ENCODE results near the gene NONO. TPM values are rescaled to one million over a fixed set of nuclear protein-coding genes. Genes with fewer than 3 reads are reported as not detected.

The NONO gene
- polyA plus RNA-seq, 1 donor from 2014 or later, result 444 TPM

DNA sequence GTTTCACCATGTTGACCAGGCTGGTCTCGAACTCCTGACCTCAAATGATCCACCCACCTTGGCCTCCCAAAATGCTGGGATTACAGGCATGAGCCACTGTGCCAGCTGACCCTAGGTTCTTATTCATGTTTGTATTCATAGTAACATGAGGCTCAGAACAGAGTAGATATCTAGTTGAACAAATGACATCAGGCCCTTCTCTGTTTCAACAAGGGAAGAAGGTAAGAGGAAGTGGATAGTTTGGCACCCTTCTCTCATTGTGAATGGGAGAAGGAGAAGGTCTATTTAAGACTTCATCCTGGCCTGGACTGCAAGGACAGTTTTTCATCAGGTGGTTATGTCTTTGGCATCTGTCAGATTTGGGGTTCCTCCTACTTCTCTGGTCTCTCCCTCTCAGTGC is 46.6 kb upstream of the NONO start:
- Histone ChIP-seq H2AFZ (ENCODE audit: low read depth, low read length) (no peak overlapping the region), H3F3A (ENCODE audit: insufficient read depth, low read length, poor library complexity, severe bottlenecking) (no peaks in the 10 kb centered on the region), H4K20me1 (ENCODE audit: insufficient read depth) (no peaks in the 10 kb centered on the region), H3K27ac (ENCODE audit: low read length) (no peak overlapping the region), H3K27me3 (ENCODE audit: insufficient read depth, low read depth, low read length) (no peaks in the 10 kb centered on the region), H3K9me2 (ENCODE audit: insufficient read depth, low read length) (no peaks in the 10 kb centered on the region), H3K9me3 (ENCODE audit: low read length) (no peaks in the 10 kb centered on the region), H3K9ac (ENCODE audit: low read length) (no peak overlapping the region), H3K4me3 (ENCODE audit: low read length) (no peak overlapping the region), H3K36me3 (ENCODE audit: insufficient read depth, low read length) (no peaks in the 10 kb centered on the region), H3K79me2 (replicated peaks; ENCODE audit: insufficient read depth, low read length) (no peaks in the 10 kb centered on the region), H3K4me2 (ENCODE audit: low read length) (no peak overlapping the region)
- TF ChIP-seq, protein P1, sequence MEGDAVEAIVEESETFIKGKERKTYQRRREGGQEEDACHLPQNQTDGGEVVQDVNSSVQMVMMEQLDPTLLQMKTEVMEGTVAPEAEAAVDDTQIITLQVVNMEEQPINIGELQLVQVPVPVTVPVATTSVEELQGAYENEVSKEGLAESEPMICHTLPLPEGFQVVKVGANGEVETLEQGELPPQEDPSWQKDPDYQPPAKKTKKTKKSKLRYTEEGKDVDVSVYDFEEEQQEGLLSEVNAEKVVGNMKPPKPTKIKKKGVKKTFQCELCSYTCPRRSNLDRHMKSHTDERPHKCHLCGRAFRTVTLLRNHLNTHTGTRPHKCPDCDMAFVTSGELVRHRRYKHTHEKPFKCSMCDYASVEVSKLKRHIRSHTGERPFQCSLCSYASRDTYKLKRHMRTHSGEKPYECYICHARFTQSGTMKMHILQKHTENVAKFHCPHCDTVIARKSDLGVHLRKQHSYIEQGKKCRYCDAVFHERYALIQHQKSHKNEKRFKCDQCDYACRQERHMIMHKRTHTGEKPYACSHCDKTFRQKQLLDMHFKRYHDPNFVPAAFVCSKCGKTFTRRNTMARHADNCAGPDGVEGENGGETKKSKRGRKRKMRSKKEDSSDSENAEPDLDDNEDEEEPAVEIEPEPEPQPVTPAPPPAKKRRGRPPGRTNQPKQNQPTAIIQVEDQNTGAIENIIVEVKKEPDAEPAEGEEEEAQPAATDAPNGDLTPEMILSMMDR (IDR thresholded peaks at IDR 0.05; ENCODE audit: poor library complexity, severe bottlenecking), result no peak
- no peak for TF ChIP-seq SMC3 (conservative IDR thresholded peaks at IDR 0.05; ENCODE audit: poor library complexity)
- no peak for TF ChIP-seq RAD21 (conservative IDR thresholded peaks at IDR 0.05)

DNA sequence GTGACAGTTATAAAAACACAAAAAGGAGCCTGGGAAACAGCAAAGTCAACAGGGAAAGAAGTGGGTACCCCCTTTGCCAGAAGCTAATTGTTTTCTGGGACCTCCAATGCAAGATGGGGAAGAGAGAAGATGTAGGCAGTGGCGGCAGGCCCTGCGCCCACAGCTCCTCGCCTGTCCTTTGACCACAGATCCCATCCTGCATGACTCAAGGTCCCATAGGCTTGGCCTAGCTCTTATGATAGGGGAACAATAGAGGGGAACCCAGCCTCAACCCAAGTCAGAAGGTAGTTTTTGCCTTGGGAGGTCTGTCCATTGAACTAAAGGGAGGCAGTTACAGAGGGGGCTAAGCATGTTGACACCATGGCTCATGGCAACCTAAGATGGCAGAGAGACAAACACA is 43.7 kb upstream of the NONO start:
- no peaks in the 10 kb centered on the region for H3K36me3 ChIP-seq (ENCODE audit: insufficient read depth, low read length)
- no peaks in the 10 kb centered on the region for H3K9me2 ChIP-seq (ENCODE audit: insufficient read depth, low read length)
- H2AFZ ChIP-seq (ENCODE audit: low read depth, low read length), result no peak overlapping the region
- H3K4me2 ChIP-seq (ENCODE audit: low read length), result no peak overlapping the region
- H3K27ac ChIP-seq (ENCODE audit: low read length), result no peak overlapping the region
- no peaks in the 10 kb centered on the region for H3K9me3 ChIP-seq (ENCODE audit: low read length)
- no peaks in the 10 kb centered on the region for H3F3A ChIP-seq (ENCODE audit: insufficient read depth, low read length, poor library complexity, severe bottlenecking)
- no peaks in the 10 kb centered on the region for H3K79me2 ChIP-seq (replicated peaks; ENCODE audit: insufficient read depth, low read length)
- no peaks in the 10 kb centered on the region for H3K27me3 ChIP-seq (ENCODE audit: insufficient read depth, low read depth, low read length)
- no peak overlapping the region for H3K4me3 ChIP-seq (ENCODE audit: low read length)
- TF ChIP-seq EZH2 (IDR thresholded peaks at IDR 0.05; ENCODE audit: borderline replicate concordance, insufficient read depth, low read length, poor library complexity, severe bottlenecking), result no peak
- TF ChIP-seq POLR2AphosphoS5 (IDR thresholded peaks at IDR 0.05), result no peak
- no peak for TF ChIP-seq MXI1 (conservative IDR thresholded peaks at IDR 0.05; ENCODE audit: poor library complexity, severe bottlenecking)
- TF ChIP-seq TAF1 (IDR thresholded peaks at IDR 0.05; ENCODE audit: low read depth), result no peak
- no peak for TF ChIP-seq REST (IDR thresholded peaks at IDR 0.05; ENCODE audit: borderline replicate concordance)
- no peak for TF ChIP-seq EP300 (conservative IDR thresholded peaks at IDR 0.05; ENCODE audit: poor library complexity, severe bottlenecking)
- no peak for TF ChIP-seq RAD21 (conservative IDR thresholded peaks at IDR 0.05)
- TF ChIP-seq, protein P1 (IDR thresholded peaks at IDR 0.05; ENCODE audit: poor library complexity, severe bottlenecking), result no peak
- no peak for TF ChIP-seq SMC3 (conservative IDR thresholded peaks at IDR 0.05; ENCODE audit: poor library complexity)
- H3K9ac ChIP-seq (ENCODE audit: low read length), result no peak overlapping the region
- no peaks in the 10 kb centered on the region for H4K20me1 ChIP-seq (ENCODE audit: insufficient read depth)

Data from neural cell (in vitro differentiated cells).